Gastrocnemius medialis (tissue), 4 donors: ENCODE measurements around the gene LYRM7. TPM values are rescaled to one million over a fixed set of nuclear protein-coding genes. Genes with fewer than 3 reads are reported as not detected.

ENCODE experiments used
- ATAC-seq, 2 donors: fragments of 150-250 bp; one replicate each; pipeline ENCODE4 v1.9.1; 2016
- DNase-seq, 2 donors: peaks; one replicate each; pipeline ENCODE4 v3.0.0-alpha.2; 2019
- H3K27ac ChIP-seq, 4 donors: fragments of 200-600 bp; sonication (generic); 1 replicate in 1 of 4; 2 replicates in 3 of 4; pipeline ENCODE4 v1.5.1; 2016 to 2018; ENCODE audit warnings: mild to moderate bottlenecking in 2 of 4, moderate library complexity in 1 of 4
- H3K27me3 ChIP-seq, 3 donors: fragments of 200-600 bp; sonication (generic) in 2 of 3; 1 replicate in 1 of 3; 2 replicates in 2 of 3; pipeline versions ENCODE4 v1.5.1 to v1.6.0; 2016 to 2019; ENCODE audit warnings: mild to moderate bottlenecking in 1 of 3, moderate library complexity in 1 of 3
- H3K36me3 ChIP-seq, 2 donors: fragments of 200-600 bp; sonication (generic) in 1 of 2; one replicate each; pipeline ENCODE4 v1.5.1; 2017 to 2018
- H3K4me1 ChIP-seq, 2 donors: fragments of 200-600 bp; sonication (generic) in 1 of 2; one replicate each; pipeline ENCODE4 v1.5.1; 2016 to 2017; ENCODE audit warnings: mild to moderate bottlenecking in 2 of 2
- H3K4me3 ChIP-seq, 4 donors: fragments of 200-600 bp; sonication (generic) in 3 of 4; 1 replicate in 1 of 4; 2 replicates in 3 of 4; pipeline ENCODE4 v1.5.1; 2016 to 2019; ENCODE audit warnings: mild to moderate bottlenecking in 2 of 4
- H3K9me3 ChIP-seq, 3 donors: fragments of 200-600 bp; sonication (generic) in 2 of 3; 1 replicate in 1 of 3; 2 replicates in 2 of 3; pipeline ENCODE4 v1.5.1; 2016 to 2019
- POLR2A ChIP-seq, 2 donors: fragments of 450-650 bp; IDR thresholded peaks; one replicate each; pipeline ENCODE4 v1.6.1; 2017; ENCODE audit warnings: antibody characterized with exemption in 2 of 2, mild to moderate bottlenecking in 2 of 2, moderate library complexity in 2 of 2
- in situ Hi-C, 4 donors: fragments of 200-750 bp; cut with MboI; loops; one replicate each; pipeline versions ENCODE4 v1.15.0 to v1.8.0; 2017; ENCODE audit warnings: low sequenced_read_pairs in 4 of 4
- intact Hi-C: fragments of 100-400 bp; cut with DNase I; formaldehyde crosslinking; loops from one replicate; pipeline ENCODE4 v1.15.1; 2023; ENCODE audit warnings: low total_unique reads
- total RNA-seq, 4 donors: library from RNA; depleted of rRNA; stranded (reverse); fragments of >200 nt; gene quantifications; one replicate each; pipeline versions ENCODE4 v1.1.0 to v1.2.3, GENCODE V29; 2016
- TF ChIP-seq, protein P1 (sequence below), 5 experiments: fragments of 450-650 bp in 3 of 5; fragments of 200-600 bp in 2 of 5; sonication (generic) in 2 of 5; IDR thresholded peaks in 4 of 5; conservative IDR thresholded peaks in 1 of 5; 1 replicate in 4 of 5; 2 replicates in 1 of 5; pipeline ENCODE4 v1.5.1; 2016 to 2019; ENCODE audit warnings: antibody characterized with exemption in 5 of 5, mild to moderate bottlenecking in 3 of 5, moderate library complexity in 3 of 5

Gene LYRM7
- total RNA-seq, 4 donors from 2014 or later, result 9.8 to 38.8 (median 14.7) TPM

DNA sequence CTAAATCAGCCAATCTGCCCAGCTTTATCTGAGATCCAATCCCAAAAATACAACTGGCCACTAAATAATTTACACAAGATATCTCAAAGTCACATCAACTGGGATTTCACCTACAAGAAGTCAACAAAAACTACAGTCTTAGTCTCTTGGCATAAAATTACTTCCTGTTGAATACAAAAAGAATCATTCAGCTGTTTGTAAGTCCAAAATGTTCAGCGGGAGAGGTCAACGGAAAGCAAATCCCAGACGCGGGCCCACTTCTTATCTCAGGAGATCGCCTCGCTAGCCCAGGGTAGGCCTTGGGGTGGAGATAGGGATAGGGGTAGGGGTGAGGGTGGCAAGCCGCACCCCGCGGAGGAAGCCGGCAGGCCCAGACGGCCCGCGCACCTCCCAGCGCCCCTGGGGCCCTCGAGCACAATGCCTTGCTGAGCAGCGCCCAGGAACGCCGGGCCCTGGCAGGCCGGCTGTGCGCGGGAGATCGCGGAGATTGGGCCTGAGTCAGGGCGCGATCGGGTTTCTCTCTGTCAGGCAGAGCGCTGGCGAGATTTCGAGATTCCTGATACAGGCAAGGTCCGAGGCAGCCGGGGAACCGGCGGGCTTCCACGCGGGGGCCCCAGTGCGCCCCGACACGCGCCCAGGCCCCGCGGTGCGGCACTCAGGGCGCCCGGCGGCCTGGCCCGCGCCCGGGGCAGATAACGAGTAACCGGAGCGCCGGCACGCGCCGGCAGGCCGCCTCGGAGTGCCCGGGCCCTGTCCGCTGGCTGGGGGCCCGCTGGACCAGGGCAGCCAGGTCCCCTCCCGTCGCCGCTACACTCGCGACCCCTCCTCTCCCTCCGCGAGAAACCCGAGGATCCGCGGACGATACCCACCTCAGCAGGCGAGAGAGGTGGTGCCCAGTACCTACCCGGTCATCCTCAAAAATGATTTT, 6.3 kb upstream of the LYRM7 start:
- no peaks in the 10 kb centered on the region for H3K9me3 ChIP-seq
- TF ChIP-seq, protein P1, sequence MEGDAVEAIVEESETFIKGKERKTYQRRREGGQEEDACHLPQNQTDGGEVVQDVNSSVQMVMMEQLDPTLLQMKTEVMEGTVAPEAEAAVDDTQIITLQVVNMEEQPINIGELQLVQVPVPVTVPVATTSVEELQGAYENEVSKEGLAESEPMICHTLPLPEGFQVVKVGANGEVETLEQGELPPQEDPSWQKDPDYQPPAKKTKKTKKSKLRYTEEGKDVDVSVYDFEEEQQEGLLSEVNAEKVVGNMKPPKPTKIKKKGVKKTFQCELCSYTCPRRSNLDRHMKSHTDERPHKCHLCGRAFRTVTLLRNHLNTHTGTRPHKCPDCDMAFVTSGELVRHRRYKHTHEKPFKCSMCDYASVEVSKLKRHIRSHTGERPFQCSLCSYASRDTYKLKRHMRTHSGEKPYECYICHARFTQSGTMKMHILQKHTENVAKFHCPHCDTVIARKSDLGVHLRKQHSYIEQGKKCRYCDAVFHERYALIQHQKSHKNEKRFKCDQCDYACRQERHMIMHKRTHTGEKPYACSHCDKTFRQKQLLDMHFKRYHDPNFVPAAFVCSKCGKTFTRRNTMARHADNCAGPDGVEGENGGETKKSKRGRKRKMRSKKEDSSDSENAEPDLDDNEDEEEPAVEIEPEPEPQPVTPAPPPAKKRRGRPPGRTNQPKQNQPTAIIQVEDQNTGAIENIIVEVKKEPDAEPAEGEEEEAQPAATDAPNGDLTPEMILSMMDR (IDR thresholded peaks at IDR 0.05 in 4 of 5, conservative IDR thresholded peaks at IDR 0.05 in 1 of 5), result peak in 1 of 5 experiments; percentile 18
- TF ChIP-seq POLR2A (IDR thresholded peaks at IDR 0.05), result no peak
- intact Hi-C loops, result loop anchor here (1.0 to 2.0 kb wide), 3 partner anchors 99 to 632 kb away; partner anchors contain the start of gene FNIP1
- H3K4me3 ChIP-seq, result peak overlapping the region; percentile 68 to 88 (median 72)
- H3K4me1 ChIP-seq, result peaks cover 10 to 15% of the 10 kb centered on the region in 2 donors
- no peaks in the 10 kb centered on the region for H3K27me3 ChIP-seq
- H3K36me3 ChIP-seq, result peaks cover 0 to 36% of the 10 kb centered on the region in 2 donors
- DNase-seq (peak; percentile 32 to 80), ATAC-seq (peak; percentile 82 to 84)
- in situ Hi-C loops, result loop anchor here (5.0 to 25.0 kb wide), 6 partner anchors 90 to 598 kb away; partner anchors contain the start of genes CDC42SE2 (in 1 of the 4) and RAPGEF6 (in 1 of the 4)
- H3K27ac ChIP-seq, result peak overlapping the region; percentile 91 to 98 (median 94)

DNA sequence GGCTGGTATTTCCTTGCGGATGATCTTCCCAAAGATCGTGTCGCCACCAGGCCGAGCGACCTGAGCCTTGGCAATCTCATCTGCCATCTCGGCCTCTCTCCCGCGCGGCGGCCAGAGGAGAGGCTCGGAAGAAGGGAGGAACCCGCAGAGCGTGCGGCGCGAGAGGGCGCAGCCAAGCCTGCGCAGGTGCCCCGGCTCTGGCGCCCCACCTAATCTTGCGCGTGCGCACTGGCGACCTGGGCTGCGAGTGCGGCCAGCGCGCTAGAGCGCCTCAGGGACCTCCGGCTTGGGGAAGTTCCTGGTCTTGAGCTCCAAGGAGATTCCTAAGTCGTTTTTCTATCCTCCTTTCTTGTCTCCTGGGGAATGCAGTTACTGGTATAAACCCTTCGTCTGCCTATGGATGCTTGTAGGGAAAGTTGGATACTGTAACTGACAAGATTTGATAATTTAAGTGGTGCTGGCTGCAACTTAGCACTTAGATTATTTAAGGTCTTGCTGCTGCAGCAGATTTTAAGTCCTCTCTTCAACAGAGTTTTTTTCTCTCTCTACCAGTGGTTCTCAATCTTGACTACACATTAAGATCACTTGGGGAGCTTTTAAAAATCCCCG, 5.5 kb upstream of the LYRM7 start, which contains the start of gene HINT1:
Gene HINT1 (minus strand): TSS at position 138 of the 609 bp plus-strand sequence. CDS start 51 bp downstream, at position 87.
- peaks cover 0 to 29% of the 10 kb centered on the region in 2 donors for H3K36me3 ChIP-seq
- peak; percentile 82 for TF ChIP-seq POLR2A (IDR thresholded peaks at IDR 0.05)
- TF ChIP-seq, protein P1 (IDR thresholded peaks at IDR 0.05 in 4 of 5, conservative IDR thresholded peaks at IDR 0.05 in 1 of 5), result no peak
- peak within 1 kb of the TSS; percentile 91 to 98 (median 94) for H3K27ac ChIP-seq
- DNase-seq, result peak; percentile 83 to 89
- H3K4me3 ChIP-seq, result peak within 1 kb of the TSS; percentile 68 to 88 (median 72)
- in situ Hi-C loops (loop anchor here (5.0 to 25.0 kb wide), 6 partner anchors 90 to 597 kb away; partner anchors contain the start of genes CDC42SE2 (in 1 of the 4) and RAPGEF6 (in 1 of the 4)), intact Hi-C loops (loop anchor here (1.0 to 2.0 kb wide), 3 partner anchors 98 to 632 kb away; partner anchors contain the start of gene FNIP1)
- peaks cover 15 to 19% of the 10 kb centered on the region in 2 donors for H3K4me1 ChIP-seq
- H3K9me3 ChIP-seq, result no peaks in the 10 kb centered on the region
- peak; percentile 86 for ATAC-seq
- no peaks in the 10 kb centered on the region for H3K27me3 ChIP-seq

DNA sequence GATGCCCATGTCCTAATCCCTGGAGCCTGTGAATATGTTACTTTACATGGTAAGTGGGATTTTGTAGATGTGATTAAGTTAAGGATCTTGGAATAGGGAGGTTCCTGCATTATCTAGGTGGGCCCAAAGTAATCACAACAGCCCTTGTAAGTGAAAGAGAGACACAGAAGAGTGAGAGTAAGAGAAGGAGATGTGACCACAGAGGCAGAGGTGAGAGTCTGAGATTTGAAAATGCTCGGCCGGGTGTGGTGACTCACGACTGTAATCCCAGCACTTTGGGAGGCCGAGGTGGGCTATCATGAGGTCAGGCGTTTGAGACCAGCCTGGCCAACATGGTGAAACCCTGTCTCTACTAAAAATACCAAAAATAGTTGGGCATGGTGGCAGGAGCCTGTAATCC, 3.1 kb upstream of the LYRM7 start:
- ATAC-seq (no peak), DNase-seq (no peak)
- Histone ChIP-seq H3K9me3 (no peaks in the 10 kb centered on the region), H3K4me1 (peaks cover 29 to 34% of the 10 kb centered on the region in 2 donors), H3K36me3 (peaks cover 0 to 5% of the 10 kb centered on the region in 2 donors), H3K4me3 (no peak overlapping the region), H3K27me3 (no peaks in the 10 kb centered on the region), H3K27ac (no peak overlapping the region)
- TF ChIP-seq, protein P1 (IDR thresholded peaks at IDR 0.05 in 4 of 5, conservative IDR thresholded peaks at IDR 0.05 in 1 of 5), result no peak
- no peak for TF ChIP-seq POLR2A (IDR thresholded peaks at IDR 0.05)
- intact Hi-C loops (no loop called here), in situ Hi-C loops (loop anchor here (5.0 to 25.0 kb wide), 6 partner anchors 87 to 595 kb away; partner anchors contain the start of genes CDC42SE2 (in 1 of the 4) and RAPGEF6 (in 1 of the 4))

DNA sequence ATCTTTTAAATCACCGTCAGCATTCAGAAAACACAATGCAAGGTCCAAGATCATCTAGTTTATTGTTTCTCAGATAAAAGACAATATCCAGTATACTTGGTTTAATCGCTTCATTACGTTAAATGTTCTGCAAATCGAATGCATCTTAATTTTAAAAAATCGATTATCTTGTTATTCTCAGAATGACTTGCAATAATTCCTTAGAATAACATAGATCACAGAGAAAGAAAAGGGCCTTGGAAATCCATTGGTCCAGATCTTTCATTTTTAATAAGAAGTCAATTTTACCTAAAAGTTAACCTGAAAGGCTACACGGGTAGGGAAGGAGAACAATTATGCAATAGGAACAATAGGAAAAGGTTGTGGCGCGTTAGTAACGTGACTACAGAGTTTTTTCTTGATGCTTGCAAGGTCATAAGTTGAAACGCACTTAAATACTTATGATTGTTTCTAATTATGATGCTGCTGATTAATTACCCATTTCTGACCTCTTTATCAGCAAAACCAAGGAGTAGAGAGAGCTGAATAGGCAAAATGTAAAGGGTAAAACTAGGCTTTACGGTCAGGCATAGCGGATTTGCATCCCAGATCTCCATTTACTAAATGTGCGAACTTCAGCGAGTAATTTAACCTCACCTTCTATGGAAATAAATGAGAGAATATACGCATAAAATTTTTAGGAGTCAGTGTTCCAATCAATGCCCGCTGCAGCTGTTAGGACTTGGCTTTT, 769 bp upstream of the LYRM7 start:
- H3K27me3 ChIP-seq, result no peaks in the 10 kb centered on the region
- DNase-seq, result no peak
- no peaks in the 10 kb centered on the region for H3K36me3 ChIP-seq
- H3K9me3 ChIP-seq, result no peaks in the 10 kb centered on the region
- ATAC-seq, result peak in 1 of 2 donors; percentile 1
- H3K4me1 ChIP-seq, result peaks cover 19 to 24% of the 10 kb centered on the region in 2 donors
- no peak for TF ChIP-seq POLR2A (IDR thresholded peaks at IDR 0.05)
- TF ChIP-seq, protein P1 (IDR thresholded peaks at IDR 0.05 in 4 of 5, conservative IDR thresholded peaks at IDR 0.05 in 1 of 5), result no peak
- intact Hi-C loops, result no loop called here
- in situ Hi-C loops, result loop anchor here (5.0 to 25.0 kb wide), 7 partner anchors 85 to 592 kb away; partner anchors contain the start of genes CDC42SE2 (in 1 of the 4) and RAPGEF6 (in 1 of the 4)
- peak overlapping the region; percentile 59 to 83 (median 72) for H3K4me3 ChIP-seq
- H3K27ac ChIP-seq, result peak overlapping the region; percentile 80 to 90 (median 84)
